K562 (cell line): ENCODE results near the gene ACYP2.

ENCODE experiments used
- ARHGAP35 ChIP-seq: fragments of 450-650 bp; IDR thresholded peaks from 2 replicates; pipeline ENCODE4 v1.6.1; 2018; ENCODE audit not compliant: partially characterized antibody
- ARID1B ChIP-seq: fragments of 450-650 bp; IDR thresholded peaks from 2 replicates; pipeline ENCODE4 v1.6.1; 2016; ENCODE audit warnings: antibody characterized with exemption, mild to moderate bottlenecking, inconsistent platforms
- ATF7 ChIP-seq: fragments of 450-650 bp; IDR thresholded peaks from 2 replicates; pipeline ENCODE4 v1.7.1; 2014; ENCODE audit warnings: mild to moderate bottlenecking, moderate library complexity
- JUND ChIP-seq, 2 experiments: IDR thresholded peaks; 2 replicates in 1 of 2; 3 replicates in 1 of 2; pipeline ENCODE4 v1.6.1; 2011; ENCODE audit warnings: borderline replicate concordance in 2 of 2, low read depth in 2 of 2, low read length in 2 of 2, improper control_type of control experiment in 1 of 2, missing biosample characterization in 1 of 2, missing genetic modification characterization in 1 of 2, missing genetic modification reagents in 1 of 2
- SIX5 ChIP-seq, 2 experiments: IDR thresholded peaks; 2 replicates each; pipeline ENCODE4 v1.6.1; 2011; ENCODE audit warnings: low read length in 2 of 2, borderline replicate concordance in 1 of 2, low read depth in 1 of 2, mild to moderate bottlenecking in 1 of 2, moderate library complexity in 1 of 2; ENCODE audit not compliant: insufficient read depth in 1 of 2
- ZNF561 ChIP-seq: fragments of 450-650 bp; formaldehyde crosslinking; conservative IDR thresholded peaks from 2 replicates; pipeline ENCODE4 v1.4.0; 2020; ENCODE audit warnings: mild to moderate bottlenecking, moderate library complexity
- TF ChIP-seq, protein P1 (sequence below), 3 experiments: IDR thresholded peaks in 2 of 3; conservative IDR thresholded peaks in 1 of 3; 2 replicates each; pipeline ENCODE4 v1.5.1; 2011 to 2012; ENCODE audit warnings: low read length in 3 of 3, mild to moderate bottlenecking in 3 of 3, control low read depth in 2 of 3, improper control_type of control experiment in 1 of 3, inconsistent platforms in 1 of 3, low read depth in 1 of 3, mixed read lengths in 1 of 3, moderate library complexity in 1 of 3; ENCODE audit not compliant: insufficient read depth in 2 of 3
- TF ChIP-seq, protein P2 (sequence below): fragments of 150-350 bp; conservative IDR thresholded peaks from 2 replicates; pipeline ENCODE4 v1.6.1; 2014; ENCODE audit warnings: low read length

DNA sequence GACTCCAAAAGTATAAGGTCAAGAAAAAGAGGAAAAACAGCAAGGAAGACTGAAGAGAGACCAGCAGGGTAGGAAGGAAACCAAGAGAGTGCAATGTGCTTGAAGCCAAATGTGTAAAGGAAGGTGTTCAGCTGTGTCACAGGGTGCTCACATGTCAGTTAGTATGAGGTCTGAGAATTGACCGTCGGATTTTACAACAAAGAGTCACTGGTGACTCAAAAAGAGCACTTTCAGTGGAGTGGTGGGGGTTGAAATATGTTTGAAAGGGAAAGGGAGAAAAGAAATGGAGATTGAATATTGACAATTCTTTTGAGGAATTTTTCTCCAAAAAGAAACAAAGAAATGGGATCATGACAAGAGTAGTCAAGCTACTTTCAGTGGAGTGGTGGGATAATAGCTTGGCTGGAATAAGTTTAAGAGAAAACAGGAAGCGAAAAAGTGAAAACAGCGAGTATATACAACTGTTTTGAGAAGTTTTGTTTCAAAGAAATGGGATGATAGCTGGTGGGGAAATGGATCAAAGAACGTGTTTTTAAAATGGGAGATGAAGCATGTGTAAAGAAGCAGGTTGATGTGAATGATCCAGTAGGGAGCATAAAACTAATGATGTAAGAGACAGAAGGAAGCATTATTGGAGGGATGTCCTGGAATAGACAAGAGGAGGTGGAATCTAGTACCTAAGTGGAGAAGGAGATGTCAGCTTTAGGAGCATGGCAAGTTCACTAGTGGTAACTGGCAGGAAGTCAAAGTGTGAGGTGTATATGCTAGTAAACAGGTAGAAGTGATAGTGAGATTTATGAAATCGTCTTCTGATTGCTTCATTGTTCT lies 144.2 kb downstream of the ACYP2 start:
- TF ChIP-seq JUND (IDR thresholded peaks at IDR 0.05; ENCODE audit: borderline replicate concordance, low read depth, low read length) (no peak), JUND (tag; IDR thresholded peaks at IDR 0.05; ENCODE audit: borderline replicate concordance, low read depth, low read length) (no peak), ARID1B (no peak), ARHGAP35 (no peak), ZNF561 (CRISPR knock-in tag) (no peak), SIX5 (IDR thresholded peaks at IDR 0.05; ENCODE audit: borderline replicate concordance in 1 of 2, insufficient read depth in 1 of 2, low read depth in 1 of 2, low read length in 2 of 2) (no peak), ATF7 (no peak)
- TF ChIP-seq, protein P1, sequence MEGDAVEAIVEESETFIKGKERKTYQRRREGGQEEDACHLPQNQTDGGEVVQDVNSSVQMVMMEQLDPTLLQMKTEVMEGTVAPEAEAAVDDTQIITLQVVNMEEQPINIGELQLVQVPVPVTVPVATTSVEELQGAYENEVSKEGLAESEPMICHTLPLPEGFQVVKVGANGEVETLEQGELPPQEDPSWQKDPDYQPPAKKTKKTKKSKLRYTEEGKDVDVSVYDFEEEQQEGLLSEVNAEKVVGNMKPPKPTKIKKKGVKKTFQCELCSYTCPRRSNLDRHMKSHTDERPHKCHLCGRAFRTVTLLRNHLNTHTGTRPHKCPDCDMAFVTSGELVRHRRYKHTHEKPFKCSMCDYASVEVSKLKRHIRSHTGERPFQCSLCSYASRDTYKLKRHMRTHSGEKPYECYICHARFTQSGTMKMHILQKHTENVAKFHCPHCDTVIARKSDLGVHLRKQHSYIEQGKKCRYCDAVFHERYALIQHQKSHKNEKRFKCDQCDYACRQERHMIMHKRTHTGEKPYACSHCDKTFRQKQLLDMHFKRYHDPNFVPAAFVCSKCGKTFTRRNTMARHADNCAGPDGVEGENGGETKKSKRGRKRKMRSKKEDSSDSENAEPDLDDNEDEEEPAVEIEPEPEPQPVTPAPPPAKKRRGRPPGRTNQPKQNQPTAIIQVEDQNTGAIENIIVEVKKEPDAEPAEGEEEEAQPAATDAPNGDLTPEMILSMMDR (IDR thresholded peaks at IDR 0.05 in 2 of 3, conservative IDR thresholded peaks at IDR 0.05 in 1 of 3; ENCODE audit: insufficient read depth in 2 of 3, low read depth in 1 of 3, low read length in 3 of 3), result no peak
- TF ChIP-seq, protein P2, sequence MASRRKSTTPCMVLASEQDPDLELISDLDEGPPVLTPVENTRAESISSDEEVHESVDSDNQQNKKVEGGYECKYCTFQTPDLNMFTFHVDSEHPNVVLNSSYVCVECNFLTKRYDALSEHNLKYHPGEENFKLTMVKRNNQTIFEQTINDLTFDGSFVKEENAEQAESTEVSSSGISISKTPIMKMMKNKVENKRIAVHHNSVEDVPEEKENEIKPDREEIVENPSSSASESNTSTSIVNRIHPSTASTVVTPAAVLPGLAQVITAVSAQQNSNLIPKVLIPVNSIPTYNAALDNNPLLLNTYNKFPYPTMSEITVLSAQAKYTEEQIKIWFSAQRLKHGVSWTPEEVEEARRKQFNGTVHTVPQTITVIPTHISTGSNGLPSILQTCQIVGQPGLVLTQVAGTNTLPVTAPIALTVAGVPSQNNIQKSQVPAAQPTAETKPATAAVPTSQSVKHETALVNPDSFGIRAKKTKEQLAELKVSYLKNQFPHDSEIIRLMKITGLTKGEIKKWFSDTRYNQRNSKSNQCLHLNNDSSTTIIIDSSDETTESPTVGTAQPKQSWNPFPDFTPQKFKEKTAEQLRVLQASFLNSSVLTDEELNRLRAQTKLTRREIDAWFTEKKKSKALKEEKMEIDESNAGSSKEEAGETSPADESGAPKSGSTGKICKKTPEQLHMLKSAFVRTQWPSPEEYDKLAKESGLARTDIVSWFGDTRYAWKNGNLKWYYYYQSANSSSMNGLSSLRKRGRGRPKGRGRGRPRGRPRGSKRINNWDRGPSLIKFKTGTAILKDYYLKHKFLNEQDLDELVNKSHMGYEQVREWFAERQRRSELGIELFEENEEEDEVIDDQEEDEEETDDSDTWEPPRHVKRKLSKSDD, result no peak
